CD14-positive monocyte (primary cell): Measurements from ENCODE around the gene MMP24. TPM values are rescaled to one million over a fixed set of nuclear protein-coding genes. Genes with fewer than 3 reads are reported as not detected.

Experiments used
- DNase-seq, 3 donors: peaks; one replicate each; pipeline ENCODE4 v3.0.0-alpha.2; 2011 to 2022
- H2AFZ ChIP-seq: 2 replicates; pipeline ENCODE4 v1.6.0; 2012; ENCODE audit warnings: mild to moderate bottlenecking, low read depth, low read length, inconsistent platforms; ENCODE audit not compliant: insufficient read depth, poor library complexity, severe bottlenecking
- H3K27ac ChIP-seq, 2 donors: 1 replicate in 1 of 2; 2 replicates in 1 of 2; pipeline ENCODE4 v1.5.1; 2012 to 2013; ENCODE audit warnings: low read length in 2 of 2, control low read depth in 1 of 2, inconsistent platforms in 1 of 2, low read depth in 1 of 2, mild to moderate bottlenecking in 1 of 2
- H3K27me3 ChIP-seq, 2 donors: one replicate each; pipeline versions ENCODE4 v1.6.0 to v1.6.1; 2011 to 2013; ENCODE audit warnings: low read length in 2 of 2; ENCODE audit not compliant: control insufficient read depth in 2 of 2, insufficient read depth in 2 of 2
- H3K36me3 ChIP-seq, 2 donors: replicated peaks in 1 of 2; 1 replicate in 1 of 2; 2 replicates in 1 of 2; pipeline versions ENCODE4 v1.5.1 to v1.6.1; 2012 to 2013; ENCODE audit warnings: low read length in 2 of 2, control low read depth in 1 of 2, inconsistent platforms in 1 of 2, mild to moderate bottlenecking in 1 of 2; ENCODE audit not compliant: insufficient read depth in 2 of 2, control insufficient read depth in 1 of 2
- H3K4me1 ChIP-seq, 2 donors: 1 replicate in 1 of 2; 2 replicates in 1 of 2; pipeline versions ENCODE4 v1.5.1 to v1.6.1; 2012 to 2013; ENCODE audit warnings: low read length in 2 of 2, control low read depth in 1 of 2, inconsistent platforms in 1 of 2, mild to moderate bottlenecking in 1 of 2, moderate library complexity in 1 of 2; ENCODE audit not compliant: insufficient read depth in 2 of 2, control insufficient read depth in 1 of 2
- H3K4me2 ChIP-seq: replicated peaks from 2 replicates; pipeline ENCODE3; 2012; ENCODE audit warnings: low read length, moderate library complexity, mild to moderate bottlenecking; ENCODE audit not compliant: poor library complexity, severe bottlenecking; ENCODE audit errors: extremely low read depth
- H3K4me3 ChIP-seq, 3 experiments: fragments of 200-600 bp in 1 of 3; sonication (generic) in 1 of 3; replicated peaks in 1 of 3; 1 replicate in 2 of 3; 2 replicates in 1 of 3; pipeline ENCODE4 v1.5.1; 2011 to 2013; ENCODE audit warnings: low read length in 3 of 3, mild to moderate bottlenecking in 3 of 3, control low read depth in 2 of 3, low read depth in 2 of 3, inconsistent platforms in 1 of 3, moderate library complexity in 1 of 3
- H3K79me2 ChIP-seq: 2 replicates; pipeline ENCODE4 v1.6.0; 2012; ENCODE audit warnings: mild to moderate bottlenecking, control low read depth, inconsistent platforms, low read length, moderate library complexity; ENCODE audit not compliant: insufficient read depth
- H3K9ac ChIP-seq: 2 replicates; pipeline ENCODE4 v1.6.0; 2017; ENCODE audit warnings: low read length, mild to moderate bottlenecking; ENCODE audit not compliant: insufficient read depth, poor library complexity, severe bottlenecking
- H3K9me3 ChIP-seq, 2 donors: replicated peaks in 1 of 2; 1 replicate in 1 of 2; 2 replicates in 1 of 2; pipeline versions ENCODE4 v1.5.1 to v1.6.1; 2012 to 2013; ENCODE audit warnings: low read length in 2 of 2, control low read depth in 1 of 2; ENCODE audit not compliant: control insufficient read depth in 1 of 2, insufficient read depth in 1 of 2
- H4K20me1 ChIP-seq: 2 replicates; pipeline ENCODE4 v1.6.0; 2012; ENCODE audit warnings: mild to moderate bottlenecking, low read length, control low read depth, moderate library complexity; ENCODE audit not compliant: insufficient read depth
- H3K27ac Mint-ChIP-seq, 7 donors: one replicate each; pipeline ENCODE4 v1.8.0; 2020; ENCODE audit warnings: mild to moderate bottlenecking in 7 of 7, mixed read lengths in 7 of 7, moderate library complexity in 6 of 7, inconsistent platforms in 2 of 7
- H3K27me3 Mint-ChIP-seq, 3 donors: one replicate each; pipeline ENCODE4 v1.8.0; 2021 to 2022; ENCODE audit warnings: low read depth in 3 of 3, mild to moderate bottlenecking in 3 of 3, mixed read lengths in 3 of 3, moderate library complexity in 3 of 3, inconsistent platforms in 1 of 3
- H3K36me3 Mint-ChIP-seq, 2 donors: one replicate each; pipeline ENCODE4 v1.8.0; 2020; ENCODE audit warnings: mixed read lengths in 2 of 2, inconsistent platforms in 1 of 2, mild to moderate bottlenecking in 1 of 2
- H3K4me1 Mint-ChIP-seq: one replicate; pipeline ENCODE4 v1.8.0; 2020; ENCODE audit warnings: mild to moderate bottlenecking, mixed read lengths
- H3K4me3 Mint-ChIP-seq, 2 donors: one replicate each; pipeline ENCODE4 v1.8.0; 2020; ENCODE audit warnings: mild to moderate bottlenecking in 2 of 2, mixed read lengths in 2 of 2, moderate library complexity in 1 of 2
- H3K9me3 Mint-ChIP-seq, 7 donors: one replicate each; pipeline ENCODE4 v1.8.0; 2020 to 2022; ENCODE audit warnings: mixed read lengths in 7 of 7, mild to moderate bottlenecking in 6 of 7, moderate library complexity in 6 of 7, inconsistent platforms in 2 of 7
- WGBS: methylation state at CpG from one replicate; pipeline ENCODE4 v1.1.5; 2013; ENCODE audit warnings: missing lambda C conversion rate; ENCODE audit not compliant: insufficient coverage; 5-methylcytosine and 5-hydroxymethylcytosine counted together
- intact Hi-C, 2 donors: fragments of 100-400 bp; cut with micrococcal nuclease; formaldehyde crosslinking; loops; one replicate each; pipeline versions ENCODE4 v1.15.0 to v1.15.1; 2023
- polyA plus RNA-seq, 3 donors: library from polyadenylated mRNA; depleted of rRNA in 1 of 3; unstranded in 2 of 3; stranded (reverse) in 1 of 3; fragments of 300-500 nt in 2 of 3; fragments of >200 nt in 1 of 3; fragmentation: Illumina TruSeq in 2 of 3; gene quantifications; 1 replicate in 2 of 3; 2 replicates in 1 of 3; pipeline ENCODE4 v1.2.3, GENCODE V29; 2012 to 2021
- TF ChIP-seq, protein P1 (sequence below): fragments of 200-600 bp; IDR thresholded peaks from one replicate; pipeline ENCODE4 v1.8.0; 2022; ENCODE audit warnings: antibody characterized with exemption, mild to moderate bottlenecking

Gene MMP24
- polyA plus RNA-seq, 3 donors: 0.14 TPM; not detected in 2

DNA sequence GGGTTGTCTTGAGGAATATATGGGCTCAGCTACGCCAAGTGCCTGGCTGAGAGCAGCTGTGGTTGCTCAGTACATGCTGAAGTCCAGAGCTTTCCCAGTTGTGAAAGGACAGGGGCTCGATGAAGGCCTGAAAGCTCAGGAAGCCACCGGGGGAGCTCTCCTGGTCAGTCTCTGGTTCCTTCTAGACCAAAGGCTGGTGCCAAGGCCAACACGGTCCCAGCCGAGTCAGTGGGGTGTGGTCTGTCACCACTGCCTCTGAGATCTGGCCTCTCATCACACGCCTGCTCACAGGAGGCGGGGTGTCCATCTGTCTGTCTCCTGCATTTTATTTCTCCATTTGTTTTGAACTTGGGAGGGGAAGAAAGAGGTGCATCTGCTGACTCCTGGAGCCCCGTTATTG lies 70.7 kb downstream of the MMP24 start:
- no peak for DNase-seq
- H3K27me3 ChIP-seq: no peaks in the 10 kb centered on the region
- no peaks in the 10 kb centered on the region for H3K9me3 ChIP-seq
- Mint-ChIP-seq H3K27ac (peak overlapping the region in 1 of 7 donors; percentile 32), H3K4me1 (peaks cover 7% of the 10 kb centered on the region), H3K4me3 (no peak overlapping the region), H3K9me3 (peaks cover 0 to 3% (median 0%) of the 10 kb centered on the region in 7 donors), H3K27me3 (peaks cover 4 to 8% (median 5%) of the 10 kb centered on the region in 3 donors), H3K36me3 (peaks cover 3 to 7% of the 10 kb centered on the region in 2 donors)
- intact Hi-C loops: no loop called here
- no peak overlapping the region for H3K4me3 ChIP-seq
- H3K4me1 ChIP-seq: no peaks in the 10 kb centered on the region
- no peak overlapping the region for H3K9ac ChIP-seq
- H4K20me1 ChIP-seq: no peaks in the 10 kb centered on the region
- H3K27ac ChIP-seq: no peak overlapping the region
- WGBS: 65% methylated on average over 5 of the region's 8 CpGs
- TF ChIP-seq, protein P1, sequence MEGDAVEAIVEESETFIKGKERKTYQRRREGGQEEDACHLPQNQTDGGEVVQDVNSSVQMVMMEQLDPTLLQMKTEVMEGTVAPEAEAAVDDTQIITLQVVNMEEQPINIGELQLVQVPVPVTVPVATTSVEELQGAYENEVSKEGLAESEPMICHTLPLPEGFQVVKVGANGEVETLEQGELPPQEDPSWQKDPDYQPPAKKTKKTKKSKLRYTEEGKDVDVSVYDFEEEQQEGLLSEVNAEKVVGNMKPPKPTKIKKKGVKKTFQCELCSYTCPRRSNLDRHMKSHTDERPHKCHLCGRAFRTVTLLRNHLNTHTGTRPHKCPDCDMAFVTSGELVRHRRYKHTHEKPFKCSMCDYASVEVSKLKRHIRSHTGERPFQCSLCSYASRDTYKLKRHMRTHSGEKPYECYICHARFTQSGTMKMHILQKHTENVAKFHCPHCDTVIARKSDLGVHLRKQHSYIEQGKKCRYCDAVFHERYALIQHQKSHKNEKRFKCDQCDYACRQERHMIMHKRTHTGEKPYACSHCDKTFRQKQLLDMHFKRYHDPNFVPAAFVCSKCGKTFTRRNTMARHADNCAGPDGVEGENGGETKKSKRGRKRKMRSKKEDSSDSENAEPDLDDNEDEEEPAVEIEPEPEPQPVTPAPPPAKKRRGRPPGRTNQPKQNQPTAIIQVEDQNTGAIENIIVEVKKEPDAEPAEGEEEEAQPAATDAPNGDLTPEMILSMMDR: no peak
- H3K4me2 ChIP-seq: no peak overlapping the region
- peaks cover 0 to 5% of the 10 kb centered on the region in 2 donors for H3K36me3 ChIP-seq
- no peaks in the 10 kb centered on the region for H3K79me2 ChIP-seq
- no peak overlapping the region for H2AFZ ChIP-seq

- TF ChIP-seq, protein P1: no peak
- Mint-ChIP-seq H3K27me3 (peaks cover 4 to 7% (median 5%) of the 10 kb centered on the region in 3 donors), H3K4me1 (peaks cover 7% of the 10 kb centered on the region), H3K27ac (no peak overlapping the region), H3K4me3 (no peak overlapping the region), H3K9me3 (peaks cover 0 to 3% (median 0%) of the 10 kb centered on the region in 7 donors), H3K36me3 (peaks cover 5 to 10% of the 10 kb centered on the region in 2 donors)
- no peaks in the 10 kb centered on the region for H3K4me1 ChIP-seq
- H4K20me1 ChIP-seq: no peaks in the 10 kb centered on the region
- 93% methylated on average over 10 of the region's 14 CpGs for WGBS
- no peak overlapping the region for H3K4me3 ChIP-seq
- H3K9me3 ChIP-seq: no peaks in the 10 kb centered on the region
- H2AFZ ChIP-seq: no peak overlapping the region
- no peak overlapping the region for H3K4me2 ChIP-seq
- no peak overlapping the region for H3K9ac ChIP-seq
- H3K79me2 ChIP-seq: no peaks in the 10 kb centered on the region
- no peaks in the 10 kb centered on the region for H3K27me3 ChIP-seq
- no peak for DNase-seq
- H3K36me3 ChIP-seq: peaks cover 0 to 11% of the 10 kb centered on the region in 2 donors
- H3K27ac ChIP-seq: no peak overlapping the region
- intact Hi-C loops: no loop called here
Measured at GRCh38 chr20:35297740-35298139, 71.2 kb downstream of the MMP24 start.
